ENCODE results near the gene CITED1. TPM values are rescaled to one million over a fixed set of nuclear protein-coding genes. Genes with fewer than 3 reads are reported as not detected.

The CITED1 gene
- total RNA-seq, 1 experiment from 2014 or later, result 2.8 TPM

DNA sequence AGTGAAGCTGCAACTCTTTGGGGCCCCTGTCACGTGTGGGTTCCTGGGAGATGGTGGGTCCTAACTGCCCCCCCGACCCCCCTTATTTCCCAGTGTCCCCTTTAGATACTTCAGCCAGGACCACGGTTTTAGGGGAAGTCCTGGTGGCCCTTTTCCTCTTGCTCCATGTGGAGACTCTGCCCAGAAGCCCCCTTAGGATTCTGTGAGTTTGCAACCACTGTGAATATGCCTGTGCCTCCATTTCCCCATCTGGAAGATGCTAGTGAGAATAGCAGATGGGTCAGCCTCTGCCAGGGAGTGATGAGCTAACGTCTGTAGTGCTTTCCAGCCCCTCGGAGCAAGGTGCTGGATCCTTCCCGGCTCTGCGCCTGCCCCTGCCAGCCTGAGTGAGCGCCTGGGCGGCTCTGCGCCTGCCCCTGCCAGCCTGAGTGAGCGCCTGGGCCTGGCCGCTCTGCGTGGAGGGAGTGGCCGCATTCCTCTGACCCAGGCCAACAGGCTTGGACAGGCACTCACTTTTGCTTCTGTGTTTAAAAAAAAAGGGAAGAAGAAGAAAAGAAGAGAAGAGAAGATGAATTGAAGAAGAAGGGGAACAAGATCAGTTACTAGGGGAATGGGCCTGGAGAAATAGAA is 6.7 kb upstream of the CITED1 start:
- ATAC-seq (no peak), DNase-seq (ENCODE audit: low read depth, low spot score) (no peak)
- Histone ChIP-seq H3K9ac (ENCODE audit: low read length) (no peak overlapping the region), H3K79me2 (ENCODE audit: insufficient read depth, low read length) (no peaks in the 10 kb centered on the region), H2AFZ (ENCODE audit: low read depth, low read length, poor library complexity, severe bottlenecking) (no peak overlapping the region), H3K4me3 (replicated peaks in 1 of 2; ENCODE audit: low read depth in 1 of 2, low read length in 2 of 2) (no peak overlapping the region), H3K27me3 (ENCODE audit: insufficient read depth, low read length) (no peaks in the 10 kb centered on the region), H3K36me3 (ENCODE audit: control insufficient read depth in 1 of 2, insufficient read depth in 2 of 2, low read length in 2 of 2) (no peaks in the 10 kb centered on the region), H3K4me2 (ENCODE audit: low read length) (no peak overlapping the region), H4K20me1 (ENCODE audit: insufficient read depth) (no peaks in the 10 kb centered on the region), H3K9me2 (ENCODE audit: insufficient read depth) (no peaks in the 10 kb centered on the region), H3K27ac (ENCODE audit: low read depth, low read length) (no peak overlapping the region), H3K9me3 (ENCODE audit: control insufficient read depth in 1 of 2, insufficient read depth in 1 of 2, low read depth in 1 of 2, low read length in 2 of 2) (no peaks in the 10 kb centered on the region), H3K4me1 (ENCODE audit: control insufficient read depth in 1 of 2, insufficient read depth in 2 of 2, low read length in 2 of 2) (peaks cover 2 to 17% of the 10 kb centered on the region in 2 experiments; a peak in 3 of 4 replicates)
- CTCF ChIA-PET, result no interaction called here
- POLR2A ChIA-PET, result no interaction called here
- intact Hi-C loops (cut with micrococcal nuclease), result no loop called here
- RAD21 ChIA-PET (ENCODE audit: low non-redundant PET in 1 of 2, low total read pairs in 2 of 2, uncharacterized antibody in 2 of 2, unreplicated experiment in 2 of 2), result no interaction called here
- TF ChIP-seq SP1 (IDR thresholded peaks at IDR 0.05; ENCODE audit: low read depth), result no peak
- TF ChIP-seq POLR2AphosphoS5 (IDR thresholded peaks at IDR 0.05; ENCODE audit: low read depth, low read length), result no peak
- no peak for TF ChIP-seq CBX3 (IDR thresholded peaks at IDR 0.05; ENCODE audit: low read depth)
- TF ChIP-seq RAD21 (IDR thresholded peaks at IDR 0.05; ENCODE audit: low read depth), result no peak
- no peak for TF ChIP-seq CEBPB (IDR thresholded peaks at IDR 0.05; ENCODE audit: low read depth)
- no peak for TF ChIP-seq POLR2A (IDR thresholded peaks at IDR 0.05; ENCODE audit: borderline replicate concordance, extremely low read depth, insufficient read depth, insufficient read length)
- TF ChIP-seq EGR1 (IDR thresholded peaks at IDR 0.05; ENCODE audit: low read depth), result no peak
- no peak for TF ChIP-seq ZFX (IDR thresholded peaks at IDR 0.05)
- no peak for TF ChIP-seq SRF (IDR thresholded peaks at IDR 0.05; ENCODE audit: low read depth)
- no peak for TF ChIP-seq CTCF (IDR thresholded peaks at IDR 0.05 in 2 of 3, conservative IDR thresholded peaks at IDR 0.05 in 1 of 3; ENCODE audit: borderline replicate concordance in 1 of 3, insufficient read depth in 1 of 3, low read depth in 2 of 3, low read length in 2 of 3)
- no peak for TF ChIP-seq EZH2 (IDR thresholded peaks at IDR 0.05)
- TF ChIP-seq ZNF274 (IDR thresholded peaks at IDR 0.05; ENCODE audit: low read depth, low read length), result no peak
- no peak for TF ChIP-seq ELF1 (IDR thresholded peaks at IDR 0.05; ENCODE audit: borderline replicate concordance, low read depth)
- no peak for TF ChIP-seq REST (IDR thresholded peaks at IDR 0.05; ENCODE audit: low read depth)
- TF ChIP-seq SIN3A (IDR thresholded peaks at IDR 0.05; ENCODE audit: low read depth), result no peak
- TF ChIP-seq TCF7L2 (IDR thresholded peaks at IDR 0.05; ENCODE audit: borderline replicate concordance, extremely low read depth, insufficient read depth, insufficient read length), result no peak
- no peak for TF ChIP-seq ZBTB33 (IDR thresholded peaks at IDR 0.05; ENCODE audit: extremely low read depth, insufficient replicate concordance, low read length)
- TF ChIP-seq YY1 (IDR thresholded peaks at IDR 0.05; ENCODE audit: extremely low read depth, insufficient replicate concordance, low read depth, low read length), result no peak
- no TSS peak for BruUV-seq (replicated peaks)
